ENCODE measurements around the gene OR2G6.
"Not testable (repeated sequence)": the region's sequence is repeated elsewhere in the genome, so short reads cannot be mapped to it uniquely, and the experiment has no call there.

Gene OR2G6

GRCh38 chr1:248488289-248488688, 19.6 kb upstream of the OR2G6 start, which contains the start of gene OR2T5:
TSS of gene OR2T5 (plus strand) at chr1:248488589. CDS start at chr1:248488589, 0 bp downstream.
- not testable (repeated sequence) for H3K27me3 ChIP-seq (ENCODE audit: control insufficient read depth, low read length); H3K4me2 ChIP-seq (ENCODE audit: low read length); H4K20me1 ChIP-seq (ENCODE audit: control insufficient read depth, insufficient read depth, low read depth, low read length); H3K4me3 ChIP-seq (ENCODE audit: low read length); H3K27ac ChIP-seq (ENCODE audit: low read depth, low read length); H3K4me1 ChIP-seq (ENCODE audit: control insufficient read depth, low read length); H3K9me2 ChIP-seq (replicated peaks; ENCODE audit: control insufficient read depth, low read length); H3F3A ChIP-seq (ENCODE audit: control insufficient read depth, insufficient read depth); H3K36me3 ChIP-seq (ENCODE audit: control insufficient read depth, low read length); H3K9me3 ChIP-seq (ENCODE audit: control insufficient read depth, insufficient read depth, low read length); H3K79me2 ChIP-seq (ENCODE audit: control insufficient read depth, low read length)

- not testable (repeated sequence) for H4K20me1 ChIP-seq (ENCODE audit: control insufficient read depth, insufficient read depth, low read depth, low read length); H3K36me3 ChIP-seq (ENCODE audit: control insufficient read depth, low read length); H3K4me3 ChIP-seq (ENCODE audit: low read length); H3K9me2 ChIP-seq (replicated peaks; ENCODE audit: control insufficient read depth, low read length); H3F3A ChIP-seq (ENCODE audit: control insufficient read depth, insufficient read depth); H3K27ac ChIP-seq (ENCODE audit: low read depth, low read length); H3K27me3 ChIP-seq (ENCODE audit: control insufficient read depth, low read length); H3K4me1 ChIP-seq (ENCODE audit: control insufficient read depth, low read length); H3K4me2 ChIP-seq (ENCODE audit: low read length); H3K9me3 ChIP-seq (ENCODE audit: control insufficient read depth, insufficient read depth, low read length); H3K79me2 ChIP-seq (ENCODE audit: control insufficient read depth, low read length)
These were observed 11.2 kb upstream of the OR2G6 start for GRCh38 chr1:248496661-248497060.

GRCh38 chr1:248500305-248501035, 7.4 kb upstream of the OR2G6 start:
- not testable (repeated sequence) for H4K20me1 ChIP-seq (ENCODE audit: control insufficient read depth, insufficient read depth, low read depth, low read length); H3K9me2 ChIP-seq (replicated peaks; ENCODE audit: control insufficient read depth, low read length); H3K27ac ChIP-seq (ENCODE audit: low read depth, low read length); H3K27me3 ChIP-seq (ENCODE audit: control insufficient read depth, low read length); H3K36me3 ChIP-seq (ENCODE audit: control insufficient read depth, low read length); H3K4me3 ChIP-seq (ENCODE audit: low read length); H3K79me2 ChIP-seq (ENCODE audit: control insufficient read depth, low read length); H3K9me3 ChIP-seq (ENCODE audit: control insufficient read depth, insufficient read depth, low read length); H3K4me1 ChIP-seq (ENCODE audit: control insufficient read depth, low read length); H3F3A ChIP-seq (ENCODE audit: control insufficient read depth, insufficient read depth); H3K4me2 ChIP-seq (ENCODE audit: low read length)

GRCh38 chr1:248510217-248510616, 2.3 kb downstream of the OR2G6 start:
- not testable (repeated sequence) for H3K27ac ChIP-seq (ENCODE audit: low read depth, low read length); H3K9me2 ChIP-seq (replicated peaks; ENCODE audit: control insufficient read depth, low read length); H3K36me3 ChIP-seq (ENCODE audit: control insufficient read depth, low read length); H3K4me3 ChIP-seq (ENCODE audit: low read length); H3K27me3 ChIP-seq (ENCODE audit: control insufficient read depth, low read length); H3K9me3 ChIP-seq (ENCODE audit: control insufficient read depth, insufficient read depth, low read length); H4K20me1 ChIP-seq (ENCODE audit: control insufficient read depth, insufficient read depth, low read depth, low read length); H3F3A ChIP-seq (ENCODE audit: control insufficient read depth, insufficient read depth); H3K79me2 ChIP-seq (ENCODE audit: control insufficient read depth, low read length); H3K4me2 ChIP-seq (ENCODE audit: low read length); H3K4me1 ChIP-seq (ENCODE audit: control insufficient read depth, low read length)

GRCh38 chr1:248521856-248522255, 14.0 kb downstream of the OR2G6 start:
- H3F3A ChIP-seq (ENCODE audit: control insufficient read depth, insufficient read depth): no peaks in the 10 kb centered on the region
- H3K4me2 ChIP-seq (ENCODE audit: low read length): no peak overlapping the region
- TF ChIP-seq EZH2phosphoT487 (IDR thresholded peaks at IDR 0.05; ENCODE audit: borderline replicate concordance, low read length): no peak
- TF ChIP-seq CTCF (IDR thresholded peaks at IDR 0.05; ENCODE audit: low read depth, low read length, poor library complexity, severe bottlenecking): no peak
- no peaks in the 10 kb centered on the region for H4K20me1 ChIP-seq (ENCODE audit: control insufficient read depth, insufficient read depth, low read depth, low read length)
- no peaks in the 10 kb centered on the region for H3K9me2 ChIP-seq (replicated peaks; ENCODE audit: control insufficient read depth, low read length)
- H3K27ac ChIP-seq (ENCODE audit: low read depth, low read length): no peak overlapping the region
- H3K4me1 ChIP-seq (ENCODE audit: control insufficient read depth, low read length): no peaks in the 10 kb centered on the region
- H3K9me3 ChIP-seq (ENCODE audit: control insufficient read depth, insufficient read depth, low read length): no peaks in the 10 kb centered on the region
- H3K36me3 ChIP-seq (ENCODE audit: control insufficient read depth, low read length): no peaks in the 10 kb centered on the region
- H3K4me3 ChIP-seq (ENCODE audit: low read length): no peak overlapping the region
- H3K79me2 ChIP-seq (ENCODE audit: control insufficient read depth, low read length): no peaks in the 10 kb centered on the region
- H3K27me3 ChIP-seq (ENCODE audit: control insufficient read depth, low read length): no peaks in the 10 kb centered on the region

GRCh38 chr1:248537449-248537848, 29.6 kb downstream of the OR2G6 start:
- not testable (repeated sequence) for H3K4me1 ChIP-seq (ENCODE audit: control insufficient read depth, low read length); H4K20me1 ChIP-seq (ENCODE audit: control insufficient read depth, insufficient read depth, low read depth, low read length); H3K9me2 ChIP-seq (replicated peaks; ENCODE audit: control insufficient read depth, low read length); H3K9me3 ChIP-seq (ENCODE audit: control insufficient read depth, insufficient read depth, low read length); H3K36me3 ChIP-seq (ENCODE audit: control insufficient read depth, low read length); H3K27me3 ChIP-seq (ENCODE audit: control insufficient read depth, low read length); H3K4me3 ChIP-seq (ENCODE audit: low read length); H3K4me2 ChIP-seq (ENCODE audit: low read length); H3F3A ChIP-seq (ENCODE audit: control insufficient read depth, insufficient read depth); H3K27ac ChIP-seq (ENCODE audit: low read depth, low read length); H3K79me2 ChIP-seq (ENCODE audit: control insufficient read depth, low read length)

- not testable (repeated sequence) for H3K4me3 ChIP-seq (ENCODE audit: low read length)
These were observed 39.5 kb downstream of the OR2G6 start for GRCh38 chr1:248547383-248547782.

More at GRCh38 chr1:248547383-248547782, 39.5 kb downstream of the OR2G6 start:
- H3K36me3 ChIP-seq (ENCODE audit: control insufficient read depth, low read length); H3K27me3 ChIP-seq (ENCODE audit: control insufficient read depth, low read length); H4K20me1 ChIP-seq (ENCODE audit: control insufficient read depth, insufficient read depth, low read depth, low read length); H3K4me1 ChIP-seq (ENCODE audit: control insufficient read depth, low read length); H3K9me2 ChIP-seq (replicated peaks; ENCODE audit: control insufficient read depth, low read length); H3K4me2 ChIP-seq (ENCODE audit: low read length); H3K79me2 ChIP-seq (ENCODE audit: control insufficient read depth, low read length); H3F3A ChIP-seq (ENCODE audit: control insufficient read depth, insufficient read depth); H3K9me3 ChIP-seq (ENCODE audit: control insufficient read depth, insufficient read depth, low read length); H3K27ac ChIP-seq (ENCODE audit: low read depth, low read length): not testable (repeated sequence)

Data from DOHH2 (cell line).